ENCODE measurements around the gene AMER1. TPM values are rescaled to one million over a fixed set of nuclear protein-coding genes. Genes with fewer than 3 reads are reported as not detected.

Gene AMER1
- total RNA-seq, 1 donor from 2014 or later, result 4.7 TPM

DNA sequence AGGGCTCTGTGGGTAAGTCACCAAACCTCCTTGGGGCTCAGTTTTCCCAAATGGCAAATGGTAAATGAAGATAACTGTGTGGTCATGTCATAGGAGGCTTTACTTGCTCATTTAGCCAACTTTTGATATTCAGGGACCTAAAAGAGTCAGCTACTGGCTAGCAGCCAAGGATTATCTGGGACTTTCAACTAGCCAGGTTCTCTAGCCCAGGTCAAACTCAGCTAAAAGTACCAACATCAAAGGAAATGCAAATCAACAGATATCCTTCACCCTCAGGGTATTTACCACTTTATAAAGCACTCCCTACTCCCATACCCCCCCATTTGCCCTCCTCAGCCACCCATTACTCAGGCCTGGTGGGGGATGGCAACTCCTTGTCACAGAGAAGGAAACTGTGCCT lies 7.5 kb downstream of the AMER1 start:
- H3K4me3 Mint-ChIP-seq (ENCODE audit: unreplicated experiment), result no peak overlapping the region
- H3K27ac Mint-ChIP-seq (ENCODE audit: unreplicated experiment), result no peak overlapping the region
- H3K9me3 Mint-ChIP-seq (ENCODE audit: low read depth), result peaks cover 26% of the 10 kb centered on the region
- TF ChIP-seq, protein P1, sequence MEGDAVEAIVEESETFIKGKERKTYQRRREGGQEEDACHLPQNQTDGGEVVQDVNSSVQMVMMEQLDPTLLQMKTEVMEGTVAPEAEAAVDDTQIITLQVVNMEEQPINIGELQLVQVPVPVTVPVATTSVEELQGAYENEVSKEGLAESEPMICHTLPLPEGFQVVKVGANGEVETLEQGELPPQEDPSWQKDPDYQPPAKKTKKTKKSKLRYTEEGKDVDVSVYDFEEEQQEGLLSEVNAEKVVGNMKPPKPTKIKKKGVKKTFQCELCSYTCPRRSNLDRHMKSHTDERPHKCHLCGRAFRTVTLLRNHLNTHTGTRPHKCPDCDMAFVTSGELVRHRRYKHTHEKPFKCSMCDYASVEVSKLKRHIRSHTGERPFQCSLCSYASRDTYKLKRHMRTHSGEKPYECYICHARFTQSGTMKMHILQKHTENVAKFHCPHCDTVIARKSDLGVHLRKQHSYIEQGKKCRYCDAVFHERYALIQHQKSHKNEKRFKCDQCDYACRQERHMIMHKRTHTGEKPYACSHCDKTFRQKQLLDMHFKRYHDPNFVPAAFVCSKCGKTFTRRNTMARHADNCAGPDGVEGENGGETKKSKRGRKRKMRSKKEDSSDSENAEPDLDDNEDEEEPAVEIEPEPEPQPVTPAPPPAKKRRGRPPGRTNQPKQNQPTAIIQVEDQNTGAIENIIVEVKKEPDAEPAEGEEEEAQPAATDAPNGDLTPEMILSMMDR (IDR thresholded peaks at IDR 0.05), result no peak
- no peaks in the 10 kb centered on the region for H3K27me3 Mint-ChIP-seq (ENCODE audit: low read depth)
- DNase-seq (ENCODE audit: low spot score), result no peak
- peaks cover 2% of the 10 kb centered on the region for H3K36me3 Mint-ChIP-seq (ENCODE audit: low read depth)
- peaks cover 7% of the 10 kb centered on the region for H3K4me1 Mint-ChIP-seq (ENCODE audit: low read depth)

DNA sequence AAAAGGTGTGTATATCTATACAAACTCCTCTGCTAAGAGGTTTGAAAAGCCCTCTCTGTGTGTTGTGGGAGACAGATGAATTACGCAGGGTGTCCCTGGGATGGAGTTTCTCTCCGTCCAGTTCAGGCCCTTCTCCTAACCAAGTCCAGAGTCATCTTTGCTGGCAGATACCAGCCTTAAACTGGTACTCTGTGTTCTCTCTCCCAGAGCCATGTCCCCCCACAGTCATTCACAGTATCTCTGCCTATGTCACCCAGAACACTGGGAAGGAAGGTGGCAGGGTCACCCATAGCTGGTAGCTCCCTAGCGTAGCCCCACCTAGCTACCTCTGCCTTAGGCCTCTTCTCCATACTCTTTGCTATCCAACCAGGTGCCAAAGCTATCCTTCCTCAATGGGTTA lies 8.9 kb downstream of the AMER1 start:
- DNase-seq (ENCODE audit: low spot score), result no peak
- H3K9me3 Mint-ChIP-seq (ENCODE audit: low read depth), result peaks cover 31% of the 10 kb centered on the region
- H3K27ac Mint-ChIP-seq (ENCODE audit: unreplicated experiment), result no peak overlapping the region
- no peaks in the 10 kb centered on the region for H3K27me3 Mint-ChIP-seq (ENCODE audit: low read depth)
- TF ChIP-seq, protein P1 (IDR thresholded peaks at IDR 0.05), result no peak
- H3K4me3 Mint-ChIP-seq (ENCODE audit: unreplicated experiment), result no peak overlapping the region
- peaks cover 3% of the 10 kb centered on the region for H3K36me3 Mint-ChIP-seq (ENCODE audit: low read depth)
- no peaks in the 10 kb centered on the region for H3K4me1 Mint-ChIP-seq (ENCODE audit: low read depth)

DNA sequence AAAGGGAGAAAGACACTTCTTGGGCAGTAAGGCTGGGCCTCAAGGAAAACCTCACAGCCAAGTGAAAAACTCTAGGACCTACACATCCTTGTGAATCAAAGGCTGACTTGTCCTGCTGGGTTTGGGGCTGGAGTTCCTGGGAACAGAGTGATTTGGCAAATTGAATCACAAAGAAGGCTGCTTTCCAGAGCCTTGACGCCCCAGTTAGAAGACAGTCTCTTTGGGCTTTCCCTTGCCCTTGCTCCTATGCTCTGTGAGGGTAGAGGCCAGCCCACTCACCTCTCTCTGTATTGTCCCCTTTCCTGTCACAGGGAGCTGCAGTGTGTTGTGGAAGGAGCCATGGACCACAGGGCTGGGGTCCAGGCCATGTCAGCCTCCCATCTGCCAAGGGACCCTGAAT lies 9.6 kb downstream of the AMER1 start:
- no peak for DNase-seq (ENCODE audit: low spot score)
- H3K36me3 Mint-ChIP-seq (ENCODE audit: low read depth), result peaks cover 4% of the 10 kb centered on the region
- TF ChIP-seq, protein P1 (IDR thresholded peaks at IDR 0.05), result no peak
- no peak overlapping the region for H3K27ac Mint-ChIP-seq (ENCODE audit: unreplicated experiment)
- no peaks in the 10 kb centered on the region for H3K4me1 Mint-ChIP-seq (ENCODE audit: low read depth)
- H3K4me3 Mint-ChIP-seq (ENCODE audit: unreplicated experiment), result no peak overlapping the region
- H3K9me3 Mint-ChIP-seq (ENCODE audit: low read depth), result peaks cover 31% of the 10 kb centered on the region
- no peaks in the 10 kb centered on the region for H3K27me3 Mint-ChIP-seq (ENCODE audit: low read depth)

DNA sequence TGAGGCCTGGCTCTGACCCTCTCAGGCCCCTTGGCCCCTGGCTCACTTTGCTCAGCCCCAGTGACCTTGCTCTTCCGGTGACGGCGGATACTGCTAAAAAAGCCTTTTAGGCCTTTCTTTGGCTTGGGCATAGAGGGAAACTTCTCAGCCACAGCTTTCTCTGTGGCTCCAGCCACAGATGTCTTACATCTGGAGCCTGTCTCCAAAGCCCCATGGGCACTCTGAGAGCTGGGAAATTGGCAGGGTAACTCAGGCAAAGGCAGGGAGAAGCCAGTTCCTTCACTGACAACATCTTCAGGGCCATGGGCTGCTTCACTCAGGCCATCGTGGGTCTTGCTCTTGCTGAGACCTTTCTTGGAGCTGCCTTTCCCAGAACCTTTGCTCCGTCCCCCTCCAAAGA lies 12.8 kb downstream of the AMER1 start:
- TF ChIP-seq, protein P1 (IDR thresholded peaks at IDR 0.05), result no peak
- H3K4me1 Mint-ChIP-seq (ENCODE audit: low read depth), result no peaks in the 10 kb centered on the region
- H3K9me3 Mint-ChIP-seq (ENCODE audit: low read depth), result peaks cover 17% of the 10 kb centered on the region
- H3K36me3 Mint-ChIP-seq (ENCODE audit: low read depth), result peaks cover 7% of the 10 kb centered on the region
- DNase-seq (ENCODE audit: low spot score), result no peak
- H3K4me3 Mint-ChIP-seq (ENCODE audit: unreplicated experiment), result no peak overlapping the region
- no peak overlapping the region for H3K27ac Mint-ChIP-seq (ENCODE audit: unreplicated experiment)
- H3K27me3 Mint-ChIP-seq (ENCODE audit: low read depth), result no peaks in the 10 kb centered on the region

DNA sequence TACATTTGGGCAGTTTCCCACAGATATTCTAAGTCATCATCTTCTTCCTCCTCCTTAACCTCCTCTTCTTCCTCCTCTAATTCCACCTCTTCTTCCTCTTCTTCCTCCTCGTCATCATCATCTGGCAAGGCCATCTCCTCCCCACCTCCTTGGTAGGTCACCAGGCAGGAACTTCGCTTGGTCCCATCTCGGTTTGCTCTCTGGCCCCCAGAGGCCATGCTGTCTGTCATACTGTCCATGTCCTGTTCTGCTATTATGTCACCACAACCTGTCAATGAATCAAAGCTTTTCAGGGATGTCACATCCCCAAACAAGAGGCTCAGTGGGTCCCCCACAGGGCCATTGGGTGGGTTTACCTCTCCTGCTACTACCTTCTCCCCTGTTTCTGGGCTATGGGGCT lies 13.5 kb downstream of the AMER1 start:
- no peak for DNase-seq (ENCODE audit: low spot score)
- no peaks in the 10 kb centered on the region for H3K4me1 Mint-ChIP-seq (ENCODE audit: low read depth)
- no peak overlapping the region for H3K4me3 Mint-ChIP-seq (ENCODE audit: unreplicated experiment)
- TF ChIP-seq, protein P1 (IDR thresholded peaks at IDR 0.05), result no peak
- no peak overlapping the region for H3K27ac Mint-ChIP-seq (ENCODE audit: unreplicated experiment)
- H3K27me3 Mint-ChIP-seq (ENCODE audit: low read depth), result no peaks in the 10 kb centered on the region
- H3K36me3 Mint-ChIP-seq (ENCODE audit: low read depth), result peaks cover 7% of the 10 kb centered on the region
- H3K9me3 Mint-ChIP-seq (ENCODE audit: low read depth), result peaks cover 17% of the 10 kb centered on the region

Measured in chondrocyte (in vitro differentiated cells).